H7 (cell line): ENCODE results near the gene DCAKD. TPM values are rescaled to one million over a fixed set of nuclear protein-coding genes. Genes with fewer than 3 reads are reported as not detected.

ENCODE experiments used
- DNase-seq: peaks from one replicate; pipeline ENCODE4 v3.0.0; 2012
- H3K27me3 ChIP-seq: 2 replicates; pipeline ENCODE4 v1.6.0; 2011; ENCODE audit warnings: mild to moderate bottlenecking, low read length; ENCODE audit not compliant: control insufficient read depth, insufficient read depth
- H3K36me3 ChIP-seq: replicated peaks from 2 replicates; pipeline ENCODE4 v1.5.1; 2011; ENCODE audit warnings: low read length; ENCODE audit not compliant: control insufficient read depth, insufficient read depth
- H3K4me3 ChIP-seq: 2 replicates; pipeline ENCODE4 v1.5.1; 2011; ENCODE audit warnings: low read depth, mild to moderate bottlenecking, control low read depth, low read length, moderate library complexity; ENCODE audit not compliant: insufficient read depth
- total RNA-seq: library from RNA; depleted of rRNA; stranded (reverse); fragments of >200 nt; shearing (Covaris generic); gene quantifications from 2 replicates; pipeline ENCODE4 v1.2.3, GENCODE V29; 2014; rRNA removed

Gene DCAKD, protein sequence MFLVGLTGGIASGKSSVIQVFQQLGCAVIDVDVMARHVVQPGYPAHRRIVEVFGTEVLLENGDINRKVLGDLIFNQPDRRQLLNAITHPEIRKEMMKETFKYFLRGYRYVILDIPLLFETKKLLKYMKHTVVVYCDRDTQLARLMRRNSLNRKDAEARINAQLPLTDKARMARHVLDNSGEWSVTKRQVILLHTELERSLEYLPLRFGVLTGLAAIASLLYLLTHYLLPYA
- total RNA-seq: 70.7 and 71.5 TPM in 2 replicates

- H3K27me3 ChIP-seq: no peaks in the 10 kb centered on the region
- peak within 1 kb of the TSS; percentile 77 for H3K4me3 ChIP-seq
- no peaks in the 10 kb centered on the region; the same call in none of the 2 replicates for H3K36me3 ChIP-seq
- DNase-seq: peak; percentile 98
Measured at GRCh38 chr17:45051060-45051719, at the start of gene DCAKD. DCAKD (minus strand) TSS chr17:45051632; CDS start chr17:45034885, 16,747 bp downstream.

DNA sequence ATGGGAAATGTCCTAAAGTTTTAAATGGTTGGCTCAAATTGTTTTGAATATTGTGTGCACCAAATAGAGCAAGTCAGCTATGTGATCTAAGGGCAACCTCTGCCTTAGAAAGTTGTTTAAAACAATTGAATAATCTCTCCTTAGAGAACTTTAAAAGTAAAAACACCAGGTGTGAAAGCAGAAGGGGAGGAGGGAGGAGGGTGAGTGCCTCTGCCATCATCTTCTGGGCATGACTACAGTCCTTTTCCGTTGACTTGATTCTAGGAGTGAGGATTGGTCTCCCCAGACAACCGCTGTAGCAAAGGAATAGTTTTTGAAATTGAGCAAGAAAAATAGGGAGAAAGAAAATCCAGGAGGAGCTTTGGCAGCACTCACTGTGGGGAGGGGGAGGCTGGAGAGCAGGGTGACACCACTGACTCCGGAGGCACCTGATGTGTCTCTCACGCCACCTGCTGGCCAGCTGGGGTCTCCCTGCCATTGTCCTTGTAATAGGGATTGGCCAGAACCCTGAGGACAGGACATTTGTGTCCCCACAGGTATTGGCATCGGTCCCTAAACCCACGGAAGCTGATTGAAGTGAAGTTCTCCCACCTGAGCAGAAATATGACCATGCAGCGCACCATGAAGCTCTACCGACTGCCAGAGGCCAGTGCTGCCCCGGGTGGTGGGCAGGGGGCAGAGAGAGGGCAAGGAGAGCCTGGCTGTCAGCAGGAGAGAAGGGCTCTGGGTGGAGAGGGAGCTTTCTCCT, 47.6 kb upstream of the DCAKD start:
- H3K27me3 ChIP-seq: no peaks in the 10 kb centered on the region
- peaks cover 64% of the 10 kb centered on the region for H3K36me3 ChIP-seq
- no peak overlapping the region for H3K4me3 ChIP-seq
- peak; percentile 97 for DNase-seq

- no peak overlapping the region for H3K4me3 ChIP-seq
- DNase-seq: peak; percentile 44
- H3K36me3 ChIP-seq: peaks cover 63% of the 10 kb centered on the region
- no peaks in the 10 kb centered on the region for H3K27me3 ChIP-seq
Measured at GRCh38 chr17:45098081-45098868, 46.8 kb upstream of the DCAKD start.

GRCh38 chr17:45096926-45097325, 45.5 kb upstream of the DCAKD start:
- Histone ChIP-seq H3K27me3 (no peaks in the 10 kb centered on the region), H3K36me3 (peaks cover 57% of the 10 kb centered on the region), H3K4me3 (no peak overlapping the region)
- DNase-seq: no peak

DNA sequence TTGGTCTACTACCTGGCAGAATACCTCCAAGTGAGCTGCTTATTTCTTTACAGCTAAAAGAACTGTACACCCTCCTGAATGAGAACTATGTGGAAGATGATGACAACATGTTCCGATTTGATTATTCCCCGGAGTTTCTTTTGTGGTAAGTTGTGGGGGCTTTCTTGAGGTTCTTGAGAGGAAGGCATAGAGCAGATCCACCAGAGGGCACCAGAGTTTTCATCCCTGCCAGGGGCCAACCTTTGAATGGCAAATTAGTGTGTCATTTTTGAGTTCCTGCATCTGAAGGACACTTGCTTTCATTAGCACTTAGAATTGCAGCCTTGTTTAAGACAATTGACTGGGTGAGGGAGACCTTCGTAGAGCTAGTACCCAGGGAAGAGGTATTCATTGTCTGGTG, 44.7 kb upstream of the DCAKD start:
- peak; percentile 76 for DNase-seq
- no peak overlapping the region for H3K4me3 ChIP-seq
- H3K36me3 ChIP-seq: peaks cover 55% of the 10 kb centered on the region
- H3K27me3 ChIP-seq: no peaks in the 10 kb centered on the region

- H3K36me3 ChIP-seq: peaks cover 53% of the 10 kb centered on the region
- DNase-seq: no peak
- no peaks in the 10 kb centered on the region for H3K27me3 ChIP-seq
- H3K4me3 ChIP-seq: no peak overlapping the region
Measured at GRCh38 chr17:45093444-45094110, 42.1 kb upstream of the DCAKD start.

- Histone ChIP-seq H3K4me3 (no peak overlapping the region), H3K36me3 (peaks cover 49% of the 10 kb centered on the region)
Measured at GRCh38 chr17:45092911-45093430, 41.5 kb upstream of the DCAKD start.

DNA sequence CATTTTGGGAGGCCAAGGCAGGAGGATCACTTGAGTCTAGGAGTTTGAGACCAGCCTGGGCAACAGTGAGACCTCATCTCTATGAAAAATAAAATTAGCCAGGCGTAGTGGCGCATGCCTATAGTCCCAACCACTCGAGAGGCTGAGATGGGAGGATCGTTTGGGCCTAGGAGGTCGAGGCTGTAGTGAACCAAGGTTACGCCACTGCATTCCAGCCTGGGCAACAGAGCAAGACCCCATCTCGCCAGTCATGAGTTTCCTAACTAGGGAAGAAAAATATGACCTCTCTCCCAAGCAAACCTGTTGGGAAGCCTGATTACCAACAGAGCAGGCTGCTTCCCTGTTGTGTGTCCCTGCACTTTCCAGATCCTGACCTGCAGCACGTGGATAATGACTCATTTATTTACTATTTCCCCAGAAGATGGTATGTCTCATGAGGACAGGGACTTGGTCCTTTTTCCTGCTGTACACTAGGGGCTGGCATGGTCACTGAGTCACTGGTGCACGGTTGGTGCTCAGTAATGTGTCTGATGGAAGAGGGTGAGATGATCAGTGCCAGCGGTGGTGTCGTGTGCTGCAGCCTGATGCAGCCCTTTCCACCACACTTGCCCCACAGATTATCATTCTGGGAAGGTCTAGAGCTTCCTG, 40.5 kb upstream of the DCAKD start:
- H3K27me3 ChIP-seq: no peaks in the 10 kb centered on the region
- peaks cover 46% of the 10 kb centered on the region for H3K36me3 ChIP-seq
- DNase-seq: no peak

More at GRCh38 chr17:45092911-45093430, 41.5 kb upstream of the DCAKD start:
- DNase-seq: no peak
- no peaks in the 10 kb centered on the region for H3K27me3 ChIP-seq

GRCh38 chr17:45090711-45091110, 39.3 kb upstream of the DCAKD start:
- H3K4me3 ChIP-seq: no peak overlapping the region
- peak; percentile 64 for DNase-seq
- H3K36me3 ChIP-seq: peaks cover 40% of the 10 kb centered on the region
- H3K27me3 ChIP-seq: no peaks in the 10 kb centered on the region

More for the DNA sequence above, 40.5 kb upstream of the DCAKD start:
- no peak overlapping the region for H3K4me3 ChIP-seq

GRCh38 chr17:45088741-45089140, 37.3 kb upstream of the DCAKD start:
- Histone ChIP-seq H3K4me3 (no peak overlapping the region), H3K36me3 (peaks cover 38% of the 10 kb centered on the region), H3K27me3 (no peaks in the 10 kb centered on the region)
- DNase-seq: no peak

DNA sequence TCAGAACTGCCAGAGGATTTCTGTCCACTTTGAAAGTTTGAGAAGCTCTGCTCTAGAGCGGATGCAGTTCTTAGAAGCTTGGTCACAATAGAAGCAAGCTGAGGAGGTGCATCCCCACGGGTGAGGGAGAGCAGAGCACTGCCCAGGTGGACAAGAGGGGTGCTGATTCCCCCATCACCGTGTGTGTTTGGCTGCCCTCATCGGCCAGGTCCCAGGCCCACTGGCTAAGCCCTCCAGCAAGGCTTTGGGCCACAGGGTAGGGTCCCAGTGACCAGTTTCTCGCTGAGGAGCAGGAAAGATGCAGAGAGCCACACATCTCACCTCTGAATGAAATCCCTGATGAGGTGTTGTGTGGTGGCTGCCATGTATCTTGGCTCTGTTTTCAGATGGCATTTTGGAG, 36.5 kb upstream of the DCAKD start:
- no peaks in the 10 kb centered on the region for H3K27me3 ChIP-seq
- H3K4me3 ChIP-seq: no peak overlapping the region
- no peak for DNase-seq
- H3K36me3 ChIP-seq: peaks cover 34% of the 10 kb centered on the region

DNA sequence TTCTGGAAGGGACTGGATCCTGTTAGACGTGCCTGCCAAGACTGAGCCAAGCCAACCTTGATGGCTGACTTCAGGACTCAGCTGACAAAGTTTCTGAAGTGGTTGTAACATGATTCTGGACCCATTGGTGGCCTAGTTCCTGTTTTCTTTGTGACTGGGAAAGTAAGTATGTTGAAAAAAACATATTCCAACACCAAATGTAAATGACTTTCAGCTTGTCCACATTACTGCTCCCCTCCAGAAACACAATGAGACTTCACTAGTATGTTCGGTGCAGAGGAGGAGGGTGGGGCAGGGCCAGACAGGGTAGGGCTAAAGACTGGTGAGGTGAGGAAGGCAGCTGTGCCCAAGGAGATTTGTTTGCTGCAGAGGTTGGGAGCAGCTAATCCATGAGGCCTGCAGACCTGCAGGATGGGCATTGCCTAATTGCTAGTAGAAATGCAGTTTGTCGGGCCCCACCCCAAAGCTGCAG, 36.1 kb upstream of the DCAKD start:
- H3K27me3 ChIP-seq: no peaks in the 10 kb centered on the region
- peaks cover 31% of the 10 kb centered on the region for H3K36me3 ChIP-seq
- no peak for DNase-seq
- no peak overlapping the region for H3K4me3 ChIP-seq

- no peak for DNase-seq
- H3K36me3 ChIP-seq: peaks cover 32% of the 10 kb centered on the region
- H3K4me3 ChIP-seq: no peak overlapping the region
- no peaks in the 10 kb centered on the region for H3K27me3 ChIP-seq
Measured at GRCh38 chr17:45086865-45087503, 35.6 kb upstream of the DCAKD start.
